Liver (tissue), 9 donors: Measurements from ENCODE around the gene UMAD1. TPM values are rescaled to one million over a fixed set of nuclear protein-coding genes. Genes with fewer than 3 reads are reported as not detected.

Source experiments
- DNase-seq: peaks from one replicate; pipeline ENCODE4 v3.0.0-alpha.2; 2017; ENCODE audit warnings: low spot score
- H3K27ac ChIP-seq, 2 donors: one replicate each; pipeline ENCODE4 v1.7.0; 2013; ENCODE audit warnings: inconsistent platforms in 2 of 2, low read length in 2 of 2, control low read depth in 1 of 2, low read depth in 1 of 2, mild to moderate bottlenecking in 1 of 2
- H3K27me3 ChIP-seq, 4 donors: one replicate each; pipeline versions ENCODE4 v1.6.1 to v1.7.0; 2013; ENCODE audit warnings: low read length in 3 of 4, inconsistent platforms in 1 of 4, mild to moderate bottlenecking in 1 of 4, moderate library complexity in 1 of 4; ENCODE audit not compliant: control insufficient read depth in 4 of 4, insufficient read depth in 4 of 4
- H3K36me3 ChIP-seq, 4 donors: one replicate each; pipeline versions ENCODE4 v1.6.1 to v1.7.0; 2013; ENCODE audit warnings: low read length in 3 of 4, mild to moderate bottlenecking in 3 of 4, low read depth in 1 of 4, moderate library complexity in 1 of 4; ENCODE audit not compliant: control insufficient read depth in 4 of 4, insufficient read depth in 3 of 4
- H3K4me1 ChIP-seq, 4 donors: one replicate each; pipeline versions ENCODE4 v1.6.1 to v1.7.0; 2013; ENCODE audit warnings: low read length in 3 of 4, mild to moderate bottlenecking in 3 of 4, moderate library complexity in 1 of 4; ENCODE audit not compliant: control insufficient read depth in 4 of 4, insufficient read depth in 4 of 4
- H3K4me3 ChIP-seq, 3 donors: one replicate each; pipeline versions ENCODE4 v1.6.1 to v1.7.0; 2013; ENCODE audit warnings: low read length in 3 of 3, control low read depth in 1 of 3, low read depth in 1 of 3, mild to moderate bottlenecking in 1 of 3
- H3K9ac ChIP-seq, 2 donors: one replicate each; pipeline ENCODE4 v1.7.0; 2013; ENCODE audit warnings: low read length in 2 of 2, mild to moderate bottlenecking in 2 of 2, moderate library complexity in 2 of 2, control low read depth in 1 of 2, low read depth in 1 of 2
- H3K9me3 ChIP-seq, 4 donors: one replicate each; pipeline versions ENCODE4 v1.6.1 to v1.7.0; 2013; ENCODE audit warnings: low read length in 3 of 4; ENCODE audit not compliant: control insufficient read depth in 4 of 4
- EGR1 ChIP-seq, 2 donors: IDR thresholded peaks; 2 replicates each; pipeline ENCODE4 v1.6.1; 2016 to 2018; ENCODE audit warnings: antibody characterized with exemption in 2 of 2, low read depth in 2 of 2
- FOXA1 ChIP-seq: IDR thresholded peaks from 2 replicates; pipeline ENCODE4 v1.6.1; 2016; ENCODE audit warnings: antibody characterized with exemption
- FOXA2 ChIP-seq: IDR thresholded peaks from 2 replicates; pipeline ENCODE4 v1.6.1; 2016; ENCODE audit warnings: antibody characterized with exemption
- HNF4A ChIP-seq, 2 donors: conservative IDR thresholded peaks; 2 replicates each; pipeline ENCODE4 v1.6.1; 2016; ENCODE audit warnings: antibody characterized with exemption in 2 of 2, mild to moderate bottlenecking in 2 of 2
- RAD21 ChIP-seq, 2 donors: IDR thresholded peaks; 2 replicates each; pipeline ENCODE4 v1.6.1; 2016; ENCODE audit warnings: antibody characterized with exemption in 2 of 2, mild to moderate bottlenecking in 2 of 2
- REST ChIP-seq: IDR thresholded peaks from 2 replicates; pipeline ENCODE4 v1.6.1; 2016; ENCODE audit warnings: antibody characterized with exemption, mild to moderate bottlenecking
- RXRA ChIP-seq, 2 donors: IDR thresholded peaks; 2 replicates each; pipeline ENCODE4 v1.6.1; 2017 to 2018; ENCODE audit warnings: antibody characterized with exemption in 2 of 2, mild to moderate bottlenecking in 1 of 2
- SP1 ChIP-seq: IDR thresholded peaks from 2 replicates; pipeline ENCODE4 v1.6.1; 2018; ENCODE audit warnings: antibody characterized with exemption, mild to moderate bottlenecking
- ZBTB33 ChIP-seq: IDR thresholded peaks from 2 replicates; pipeline ENCODE4 v1.6.1; 2016; ENCODE audit warnings: antibody characterized with exemption
- whole genome bisulfite sequencing: extraction: QIAGEN DNeasy Blood & Tissue Kit; methylation state at CpG from one replicate; pipeline ENCODE4 v1.1.7; 2013; 5-methylcytosine and 5-hydroxymethylcytosine counted together
- polyA plus RNA-seq, 2 donors: library from polyadenylated mRNA; stranded (reverse) in 1 of 2; unstranded in 1 of 2; fragments of 200-250 nt in 1 of 2; fragments of >200 nt in 1 of 2; fragmentation: Nextera tagmentation in 1 of 2; extraction: Ambion mirVana in 1 of 2; gene quantifications; one replicate each; pipeline versions ENCODE4 v1.2.1 to v1.2.3, GENCODE V29; 2013 to 2015
- total RNA-seq, 2 donors: library from RNA; depleted of rRNA; stranded (reverse); fragments of >200 nt; gene quantifications; one replicate each; pipeline ENCODE4 v1.2.3, GENCODE V29; 2014
- donor health status: healthy.
- donor health status: healthy.
- donor health status: healthy.
- donor health status: healthy.
- donor health status: healthy.

Gene UMAD1
- total and polyA plus RNA-seq, 4 donors = 5.9 to 12.2 (median 7.9) TPM

DNA sequence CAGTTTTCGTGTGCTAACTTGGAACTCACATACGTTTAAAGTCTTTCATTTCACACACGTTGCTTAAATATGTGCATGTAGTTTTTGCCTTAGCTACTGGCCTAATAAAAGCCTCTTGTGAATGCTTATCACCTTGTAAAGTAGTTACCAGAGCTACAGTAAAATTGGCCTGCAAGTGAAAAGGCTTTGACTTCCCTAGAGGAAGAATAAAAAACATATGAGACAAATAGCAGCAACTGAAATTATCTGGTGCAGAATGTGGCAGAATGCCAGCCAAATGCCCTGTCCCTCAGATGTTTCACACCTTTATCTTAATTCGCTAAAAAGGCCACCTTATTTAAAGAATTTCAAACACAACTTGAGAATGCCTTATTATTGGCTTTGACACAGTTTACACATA lies 105.9 kb downstream of the UMAD1 start:
- Histone ChIP-seq H3K27me3 (no peaks in the 10 kb centered on the region), H3K4me3 (no peak overlapping the region), H3K4me1 (peaks cover 1 to 12% (median 5%) of the 10 kb centered on the region in 4 donors), H3K9ac (no peak overlapping the region), H3K36me3 (no peaks in the 10 kb centered on the region), H3K27ac (no peak overlapping the region), H3K9me3 (no peaks in the 10 kb centered on the region)
- DNase-seq = no peak
- no peak for TF ChIP-seq HNF4A (conservative IDR thresholded peaks at IDR 0.05)
- TF ChIP-seq RXRA (IDR thresholded peaks at IDR 0.05) = no peak
- TF ChIP-seq EGR1 (IDR thresholded peaks at IDR 0.05; ENCODE audit: low read depth in 2 of 2) = no peak
- WGBS = 83% methylated on average over 4 of the region's 4 CpGs

GRCh38 chr7:7750571-7751242 lies 110.2 kb downstream of the UMAD1 start:
- Histone ChIP-seq H3K9me3 (no peaks in the 10 kb centered on the region), H3K27ac (peak overlapping the region; percentile 67 to 68), H3K4me3 (no peak overlapping the region), H3K4me1 (peaks cover 0 to 18% (median 9%) of the 10 kb centered on the region in 4 donors), H3K9ac (peak overlapping the region; percentile 11 to 53), H3K27me3 (no peaks in the 10 kb centered on the region), H3K36me3 (no peaks in the 10 kb centered on the region)
- no peak for DNase-seq
- 68% methylated on average over 2 of the region's 2 CpGs for WGBS
- no peak for TF ChIP-seq REST
- TF ChIP-seq FOXA1 = no peak
- no peak for TF ChIP-seq ZBTB33
- no peak for TF ChIP-seq RXRA (IDR thresholded peaks at IDR 0.05)

DNA sequence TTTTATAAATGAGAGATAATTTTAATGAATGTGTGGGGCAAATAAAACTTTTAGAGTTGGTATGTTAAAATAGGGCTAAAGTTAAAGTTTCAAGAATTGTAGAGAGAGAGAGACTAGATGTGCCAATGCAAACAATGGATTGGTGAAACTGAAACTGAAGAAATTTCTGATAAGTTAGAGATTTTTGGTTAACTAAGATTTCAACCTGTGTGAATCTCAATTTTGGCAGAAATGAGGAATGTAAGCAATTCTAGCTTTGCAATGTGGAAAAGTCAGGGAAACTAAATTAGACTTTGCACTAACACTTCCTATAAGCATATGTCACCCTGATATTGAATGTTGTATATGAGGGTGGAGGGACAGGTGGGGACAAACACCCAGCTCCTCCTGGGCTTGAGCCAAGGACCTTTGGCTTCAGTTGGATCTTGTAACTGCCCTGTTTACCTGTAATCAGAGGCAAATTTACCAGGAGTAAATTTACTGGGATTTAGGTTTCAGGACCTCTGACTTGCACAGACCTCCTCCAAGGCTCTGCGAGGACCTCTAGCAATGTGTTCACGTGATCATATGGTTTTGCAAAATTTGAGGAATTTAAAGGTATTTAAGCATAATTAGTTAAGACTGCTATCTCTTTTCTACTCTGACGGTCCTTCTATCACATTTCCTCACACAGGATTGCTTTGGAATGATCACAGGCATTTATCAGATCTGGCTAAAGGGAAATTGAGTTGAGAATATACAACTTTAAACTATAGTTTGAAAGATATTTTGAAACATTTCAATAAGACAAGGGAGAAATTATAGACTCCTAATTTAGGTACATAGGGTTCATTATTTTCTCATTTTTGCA lies 110.9 kb downstream of the UMAD1 start:
- peaks cover 0 to 18% (median 9%) of the 10 kb centered on the region in 4 donors for H3K4me1 ChIP-seq
- no peaks in the 10 kb centered on the region for H3K27me3 ChIP-seq
- no peaks in the 10 kb centered on the region for H3K9me3 ChIP-seq
- no peak for DNase-seq
- TF ChIP-seq HNF4A (conservative IDR thresholded peaks at IDR 0.05) = peak in 1 of 2 donors; percentile 49
- peak; percentile 31 for TF ChIP-seq SP1
- peak in 1 of 2 donors; percentile 18 for TF ChIP-seq RAD21 (IDR thresholded peaks at IDR 0.05)
- peak in 1 of 2 donors; percentile 21 for TF ChIP-seq RXRA (IDR thresholded peaks at IDR 0.05)
- no peak for TF ChIP-seq REST
- TF ChIP-seq FOXA2 = peak; percentile 5
- TF ChIP-seq FOXA1 = no peak
- H3K9ac ChIP-seq = peak overlapping the region; percentile 32 to 53
- peak overlapping the region; percentile 67 to 68 for H3K27ac ChIP-seq
- peak overlapping the region; percentile 32 to 54 (median 35) for H3K4me3 ChIP-seq
- whole genome bisulfite sequencing = 26% methylated on average over 3 of the region's 3 CpGs
- H3K36me3 ChIP-seq = no peaks in the 10 kb centered on the region
